BJ (cell line): ENCODE measurements around the gene ELAVL1. TPM values are rescaled to one million over a fixed set of nuclear protein-coding genes. Genes with fewer than 3 reads are reported as not detected.
"Not testable (repeated sequence)": the region's sequence is repeated elsewhere in the genome, so short reads cannot be mapped to it uniquely, and the experiment has no call there.

ENCODE experiments used
- CTCF ChIA-PET: fragments of 350-600 bp; formaldehyde crosslinking; extraction: SDS; loops from one replicate; lab custom pipeline; 2021; ENCODE audit warnings: antibody characterized with exemption, inconsistent platforms; lab: Yijun Ruan, JAX
- POLR2A ChIA-PET: fragments of 300-600 bp; sonication (Branson Sonifier 250); formaldehyde crosslinking; extraction: SDS; loops from one replicate; lab custom pipeline; 2021; ENCODE audit warnings: antibody characterized with exemption; lab: Charles Lee
- DNase-seq: peaks from one replicate; pipeline ENCODE4 v3.0.0-alpha.2; 2011; ENCODE audit warnings: low read depth
- H3K27me3 ChIP-seq: 2 replicates; pipeline ENCODE4 v1.6.0; 2011; ENCODE audit warnings: low read length; ENCODE audit not compliant: control insufficient read depth, insufficient read depth
- H3K36me3 ChIP-seq: 2 replicates; pipeline ENCODE4 v1.5.1; 2011; ENCODE audit warnings: low read length; ENCODE audit not compliant: control insufficient read depth, insufficient read depth
- H3K4me3 ChIP-seq: 2 replicates; pipeline ENCODE4 v1.5.1; 2011; ENCODE audit warnings: low read depth, mild to moderate bottlenecking, control low read depth, low read length
- polyA plus RNA-seq: library from polyadenylated mRNA; depleted of rRNA; stranded (reverse); fragments of >200 nt; gene quantifications from 2 replicates; pipeline ENCODE4 v1.2.3, GENCODE V29; 2011
- TF ChIP-seq, protein P1 (sequence below): IDR thresholded peaks from 2 replicates; pipeline ENCODE4 v1.5.1; 2011; ENCODE audit warnings: low read depth, mild to moderate bottlenecking, control low read depth, inconsistent platforms, low read length, moderate library complexity; ENCODE audit not compliant: insufficient read depth

Gene ELAVL1
- polyA plus RNA-seq, 1 experiment: 41.2 TPM

DNA sequence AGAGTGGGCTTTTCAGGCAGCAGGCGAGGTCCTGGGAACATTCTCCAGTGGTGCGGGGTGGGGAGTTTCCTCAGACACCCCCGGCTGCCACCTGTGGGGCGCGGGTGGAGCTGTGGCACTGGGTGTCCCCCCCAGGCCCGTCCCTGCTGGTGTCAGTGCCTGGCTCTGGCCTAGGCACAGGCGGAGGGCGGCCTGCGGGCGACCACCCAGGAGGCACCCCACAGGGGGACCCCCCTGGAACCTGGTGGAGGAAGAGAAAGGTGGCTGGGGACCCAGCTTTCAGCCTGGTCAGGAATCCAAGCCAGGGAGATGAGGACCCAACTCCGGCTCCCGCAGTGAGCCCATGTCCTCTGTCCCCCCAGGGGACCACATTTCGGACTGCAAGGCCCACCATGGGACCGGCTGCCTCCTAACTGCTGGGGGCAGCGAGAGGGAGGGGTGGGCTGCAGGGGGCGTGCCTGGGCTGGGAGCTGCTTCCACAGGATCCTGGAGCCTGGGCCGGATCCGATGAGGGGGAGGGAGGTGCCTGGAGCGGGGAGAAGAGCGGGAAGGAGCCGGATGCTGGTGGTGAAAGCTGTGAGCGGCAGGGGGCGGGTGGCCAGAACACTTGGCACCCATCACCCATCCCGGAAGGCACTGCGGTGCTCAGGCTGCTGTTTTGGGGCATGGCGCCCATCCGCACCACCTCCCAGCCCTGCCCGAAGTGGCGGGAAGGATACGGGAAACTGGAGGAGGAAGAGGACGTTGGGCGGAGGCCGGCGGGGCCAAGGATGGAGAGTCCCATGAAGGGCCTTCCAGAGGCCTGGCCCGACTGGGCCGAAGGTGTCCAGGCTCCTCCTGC is 74.0 kb downstream of the ELAVL1 start:
- POLR2A ChIA-PET: no interaction called here
- H3K4me3 ChIP-seq: no peak overlapping the region

DNA sequence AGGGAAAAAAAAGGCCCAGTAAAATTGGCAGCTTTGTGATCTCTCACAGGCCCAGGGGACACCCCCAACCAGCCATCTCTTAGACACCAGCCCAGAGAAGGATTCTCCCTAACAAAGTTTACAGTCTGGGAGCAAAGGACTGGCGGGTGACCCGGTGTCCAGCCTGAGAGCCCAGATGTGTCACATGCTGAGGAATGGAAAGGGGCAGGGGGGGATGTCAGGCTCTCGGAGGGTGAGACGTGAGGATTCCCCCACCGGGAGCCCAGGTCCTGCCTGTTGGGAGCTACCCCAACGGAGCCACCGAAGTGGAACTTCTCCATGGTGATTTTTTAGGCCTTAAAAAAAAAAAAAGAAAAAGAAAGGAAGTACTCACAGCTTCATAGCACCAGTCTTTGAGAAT is 74.7 kb downstream of the ELAVL1 start:
- Histone ChIP-seq H3K27me3 (no peaks in the 10 kb centered on the region), H3K36me3 (peaks cover 44% of the 10 kb centered on the region), H3K4me3 (no peak overlapping the region)
- TF ChIP-seq, protein P1, sequence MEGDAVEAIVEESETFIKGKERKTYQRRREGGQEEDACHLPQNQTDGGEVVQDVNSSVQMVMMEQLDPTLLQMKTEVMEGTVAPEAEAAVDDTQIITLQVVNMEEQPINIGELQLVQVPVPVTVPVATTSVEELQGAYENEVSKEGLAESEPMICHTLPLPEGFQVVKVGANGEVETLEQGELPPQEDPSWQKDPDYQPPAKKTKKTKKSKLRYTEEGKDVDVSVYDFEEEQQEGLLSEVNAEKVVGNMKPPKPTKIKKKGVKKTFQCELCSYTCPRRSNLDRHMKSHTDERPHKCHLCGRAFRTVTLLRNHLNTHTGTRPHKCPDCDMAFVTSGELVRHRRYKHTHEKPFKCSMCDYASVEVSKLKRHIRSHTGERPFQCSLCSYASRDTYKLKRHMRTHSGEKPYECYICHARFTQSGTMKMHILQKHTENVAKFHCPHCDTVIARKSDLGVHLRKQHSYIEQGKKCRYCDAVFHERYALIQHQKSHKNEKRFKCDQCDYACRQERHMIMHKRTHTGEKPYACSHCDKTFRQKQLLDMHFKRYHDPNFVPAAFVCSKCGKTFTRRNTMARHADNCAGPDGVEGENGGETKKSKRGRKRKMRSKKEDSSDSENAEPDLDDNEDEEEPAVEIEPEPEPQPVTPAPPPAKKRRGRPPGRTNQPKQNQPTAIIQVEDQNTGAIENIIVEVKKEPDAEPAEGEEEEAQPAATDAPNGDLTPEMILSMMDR: no peak
- POLR2A ChIA-PET: no interaction called here
- CTCF ChIA-PET: interaction anchor here (0.6 to 4.5 kb wide), 3 partner anchors 10 to 154 kb away, joined by 3 to 34 read pairs (median 11); partner anchors contain the start of genes SNAPC2 and TIMM44
- DNase-seq: no peak

More for the DNA sequence above, 74.0 kb downstream of the ELAVL1 start:
- no peak for DNase-seq
- peaks cover 46% of the 10 kb centered on the region for H3K36me3 ChIP-seq
- CTCF ChIA-PET: interaction anchor here (4.5 kb wide), 1 partner anchor 12 kb away, joined by 34 read pairs; the partner anchor contains the start of gene TIMM44
- TF ChIP-seq, protein P1: no peak
- no peaks in the 10 kb centered on the region for H3K27me3 ChIP-seq

DNA sequence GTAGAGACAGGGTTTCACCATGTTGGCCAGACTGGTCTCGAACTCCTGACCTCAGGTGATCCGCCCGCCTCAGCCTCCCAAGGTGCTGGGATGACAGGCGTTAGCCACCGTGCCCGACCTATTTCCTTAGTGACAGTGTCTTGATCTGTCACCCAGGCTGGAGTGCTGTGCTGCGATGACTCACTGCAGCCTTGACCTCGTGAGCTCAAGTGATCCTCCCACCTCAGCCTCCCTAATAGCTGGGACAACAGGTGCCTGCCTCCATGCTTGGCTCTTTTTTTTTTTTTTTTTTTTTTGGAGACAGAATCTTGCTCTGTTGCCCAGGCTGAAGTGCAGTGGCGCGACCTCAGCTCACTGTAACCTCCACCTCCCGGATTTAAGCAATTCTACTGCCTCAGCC is 75.4 kb downstream of the ELAVL1 start:
- DNase-seq, POLR2A ChIA-PET, H3K4me3 ChIP-seq, H3K27me3 ChIP-seq: not testable (repeated sequence)
- H3K36me3 ChIP-seq: peaks cover 40% of the 10 kb centered on the region
- CTCF ChIA-PET: interaction anchor here (0.6 to 4.5 kb wide), 4 partner anchors 10 to 153 kb away, joined by 3 to 34 read pairs (median 7); partner anchors contain the start of genes MAP2K7, SNAPC2 and TIMM44

- CTCF ChIA-PET: interaction anchor here (0.6 to 4.5 kb wide), 13 partner anchors 9 to 285 kb away, joined by 3 to 34 read pairs (median 5); partner anchors contain the start of genes MAP2K7, SNAPC2 and TIMM44
- peaks cover 32% of the 10 kb centered on the region for H3K36me3 ChIP-seq
- DNase-seq: peak; percentile 80
- H3K27me3 ChIP-seq: no peaks in the 10 kb centered on the region
- TF ChIP-seq, protein P1: peak; percentile 73
- POLR2A ChIA-PET: interaction anchor here (0.5 to 1.4 kb wide), 5 partner anchors 9 to 310 kb away, joined by 4 to 14 read pairs (median 5); partner anchors contain the start of gene SNAPC2
- peak overlapping the region; percentile 7; the same call in 1 of the 2 replicates for H3K4me3 ChIP-seq
Measured at GRCh38 chr19:7928741-7929701, 76.4 kb downstream of the ELAVL1 start.

DNA sequence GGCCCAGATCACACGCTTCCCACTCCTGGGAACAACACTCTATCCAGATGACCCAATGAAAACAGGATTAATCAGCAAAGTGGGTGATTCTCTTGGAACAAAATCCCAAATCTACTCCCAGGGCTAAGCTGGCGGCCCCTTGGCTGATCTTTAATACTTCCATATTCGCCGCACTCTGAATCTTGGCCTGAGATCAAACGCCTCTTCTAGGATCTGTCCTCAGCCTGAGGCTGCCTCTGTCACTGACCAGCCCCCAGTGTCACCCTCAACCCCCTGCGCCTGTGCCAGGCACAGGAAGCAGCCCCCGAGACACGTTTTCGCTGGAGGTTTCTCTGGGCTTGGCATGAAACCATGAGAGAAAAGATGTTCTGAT is 77.1 kb downstream of the ELAVL1 start:
- TF ChIP-seq, protein P1: no peak
- no peak for DNase-seq
- ChIA-PET POLR2A (interaction anchor here (0.5 to 1.4 kb wide), 2 partner anchors 8 to 31 kb away, joined by 5 to 14 read pairs; partner anchors contain the start of gene SNAPC2), CTCF (interaction anchor here (0.8 to 4.5 kb wide), 9 partner anchors 8 to 76 kb away, joined by 3 to 34 read pairs (median 5); partner anchors contain the start of genes SNAPC2 and TIMM44)
- H3K27me3 ChIP-seq: no peaks in the 10 kb centered on the region
- H3K36me3 ChIP-seq: peaks cover 25% of the 10 kb centered on the region
- H3K4me3 ChIP-seq: 0 out of 2 replicates have a peak overlapping the region, but pooled peaks have one; percentile 0
